CD4-positive, alpha-beta T cell (primary cell): ENCODE measurements around the gene GPRASP1. TPM values are rescaled to one million over a fixed set of nuclear protein-coding genes. Genes with fewer than 3 reads are reported as not detected.

ENCODE experiments used
- ATAC-seq: fragments of 200-7000 bp; cut with Tn5 transposase; one replicate; pipeline ENCODE4 v1.10.0; 2022; ENCODE audit warnings: mild to moderate bottlenecking; ENCODE audit not compliant: poor library complexity
- CTCF ChIA-PET: fragments of 350-600 bp; sonication (Branson Sonifier 250); formaldehyde crosslinking; loops from one replicate; lab custom pipeline; 2021; ENCODE audit warnings: antibody characterized with exemption, inconsistent platforms; lab: Charles Lee
- POLR2A ChIA-PET: fragments of 350-600 bp; sonication (Branson Sonifier 250); formaldehyde crosslinking; loops from one replicate; lab custom pipeline; 2021; ENCODE audit warnings: antibody characterized with exemption, inconsistent platforms; lab: Charles Lee
- DNase-seq, 14 experiments: peaks; one replicate each; pipeline ENCODE4 v3.0.0-alpha.2; 2013 to 2020; ENCODE audit warnings: mixed read lengths in 2 of 14
- H3K27ac ChIP-seq, 2 donors: one replicate each; pipeline versions ENCODE4 v1.5.1 to v1.7.0; 2013; ENCODE audit warnings: low read length in 2 of 2, low read depth in 1 of 2, mild to moderate bottlenecking in 1 of 2
- H3K27me3 ChIP-seq, 2 experiments: 1 replicate in 1 of 2; 2 replicates in 1 of 2; pipeline versions ENCODE4 v1.6.1 to v1.7.0; 2013; ENCODE audit warnings: low read length in 2 of 2, control low read depth in 1 of 2, mild to moderate bottlenecking in 1 of 2, moderate library complexity in 1 of 2; ENCODE audit not compliant: insufficient read depth in 2 of 2, control insufficient read depth in 1 of 2
- H3K36me3 ChIP-seq: one replicate; pipeline ENCODE4 v1.6.1; 2013; ENCODE audit warnings: low read length, control low read depth; ENCODE audit not compliant: insufficient read depth
- H3K4me1 ChIP-seq: one replicate; pipeline ENCODE4 v1.6.1; 2013; ENCODE audit warnings: low read length, control low read depth; ENCODE audit not compliant: insufficient read depth
- H3K4me3 ChIP-seq: one replicate; pipeline ENCODE4 v1.5.1; 2013; ENCODE audit warnings: mild to moderate bottlenecking, low read length, moderate library complexity
- H3K9me3 ChIP-seq, 2 experiments: 1 replicate in 1 of 2; 2 replicates in 1 of 2; pipeline versions ENCODE4 v1.6.1 to v1.7.0; 2013; ENCODE audit warnings: low read length in 2 of 2, mild to moderate bottlenecking in 2 of 2, control low read depth in 1 of 2, moderate library complexity in 1 of 2; ENCODE audit not compliant: control insufficient read depth in 1 of 2, insufficient read depth in 1 of 2
- H3K27ac Mint-ChIP-seq: one replicate; pipeline ENCODE4 v1.8.0; 2020; ENCODE audit warnings: mixed read lengths
- H3K27me3 Mint-ChIP-seq: one replicate; pipeline ENCODE4 v1.8.0; 2021; ENCODE audit warnings: mixed read lengths
- H3K36me3 Mint-ChIP-seq: one replicate; pipeline ENCODE4 v1.8.0; 2021; ENCODE audit warnings: low read depth, mixed read lengths
- H3K4me1 Mint-ChIP-seq: one replicate; pipeline ENCODE4 v1.8.0; 2021; ENCODE audit warnings: low read depth, mixed read lengths
- H3K4me3 Mint-ChIP-seq: one replicate; pipeline ENCODE4 v1.8.0; 2020; ENCODE audit warnings: mild to moderate bottlenecking, mixed read lengths
- H3K9me3 Mint-ChIP-seq: one replicate; pipeline ENCODE4 v1.8.0; 2020; ENCODE audit warnings: mixed read lengths
- intact Hi-C, 2 experiments: fragments of 100-400 bp; cut with DNase I in 1 of 2; cut with micrococcal nuclease in 1 of 2; formaldehyde crosslinking; loops; one replicate each; pipeline versions ENCODE4 v1.15.1 to v1.9.0; 2023 to 2025; cut with DNase I, micrococcal nuclease
- total RNA-seq, 174 experiments: library from RNA in 2 of 174; stranded (reverse) in 2 of 174; gene quantifications; one replicate each; pipeline ENCODE4 v1.2.3 and lab custom pipeline; 2021 to 2026
- TF ChIP-seq, protein P1 (sequence below): fragments of 200-600 bp; IDR thresholded peaks from one replicate; pipeline ENCODE4 v1.8.0; 2022; ENCODE audit warnings: antibody characterized with exemption, mild to moderate bottlenecking

The GPRASP1 gene
- total RNA-seq, 2 experiments from 2014 or later = 103 to 104 TPM

GRCh38 chrX:102697494-102697893 is 46.2 kb downstream of the GPRASP1 start:
- no peaks in the 10 kb centered on the region for H3K4me1 ChIP-seq
- no peak for ATAC-seq
- TF ChIP-seq, protein P1, sequence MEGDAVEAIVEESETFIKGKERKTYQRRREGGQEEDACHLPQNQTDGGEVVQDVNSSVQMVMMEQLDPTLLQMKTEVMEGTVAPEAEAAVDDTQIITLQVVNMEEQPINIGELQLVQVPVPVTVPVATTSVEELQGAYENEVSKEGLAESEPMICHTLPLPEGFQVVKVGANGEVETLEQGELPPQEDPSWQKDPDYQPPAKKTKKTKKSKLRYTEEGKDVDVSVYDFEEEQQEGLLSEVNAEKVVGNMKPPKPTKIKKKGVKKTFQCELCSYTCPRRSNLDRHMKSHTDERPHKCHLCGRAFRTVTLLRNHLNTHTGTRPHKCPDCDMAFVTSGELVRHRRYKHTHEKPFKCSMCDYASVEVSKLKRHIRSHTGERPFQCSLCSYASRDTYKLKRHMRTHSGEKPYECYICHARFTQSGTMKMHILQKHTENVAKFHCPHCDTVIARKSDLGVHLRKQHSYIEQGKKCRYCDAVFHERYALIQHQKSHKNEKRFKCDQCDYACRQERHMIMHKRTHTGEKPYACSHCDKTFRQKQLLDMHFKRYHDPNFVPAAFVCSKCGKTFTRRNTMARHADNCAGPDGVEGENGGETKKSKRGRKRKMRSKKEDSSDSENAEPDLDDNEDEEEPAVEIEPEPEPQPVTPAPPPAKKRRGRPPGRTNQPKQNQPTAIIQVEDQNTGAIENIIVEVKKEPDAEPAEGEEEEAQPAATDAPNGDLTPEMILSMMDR = no peak
- H3K36me3 ChIP-seq = no peaks in the 10 kb centered on the region
- Mint-ChIP-seq H3K36me3 (peaks cover 11% of the 10 kb centered on the region), H3K27ac (no peak overlapping the region), H3K9me3 (no peaks in the 10 kb centered on the region), H3K4me1 (no peaks in the 10 kb centered on the region), H3K4me3 (no peak overlapping the region), H3K27me3 (no peaks in the 10 kb centered on the region)
- intact Hi-C loops = no loop called here
- DNase-seq = no peak
- no peaks in the 10 kb centered on the region for H3K9me3 ChIP-seq
- ChIA-PET CTCF (no interaction called here), POLR2A (no interaction called here)
- H3K27ac ChIP-seq = no peak overlapping the region
- H3K4me3 ChIP-seq = no peak overlapping the region
- no peaks in the 10 kb centered on the region for H3K27me3 ChIP-seq

Other genes with a start within 250 kb of the GPRASP1 start
- not detected for gene NXF2B, start 211.5 kb upstream of the GPRASP1 start, total RNA-seq
- not detected for gene TCP11X2, start 179.7 kb upstream of the GPRASP1 start, total RNA-seq
- not detected for gene TMSB15A, start 134.7 kb upstream of the GPRASP1 start, total RNA-seq
- 10 to 100 TPM; 14.0 to 15.9 TPM for gene ARMCX5, start 52.0 kb upstream of the GPRASP1 start, total RNA-seq
- 1 to 10 TPM; 2.1 to 2.6 TPM for gene GPRASP2, start 61.0 kb downstream of the GPRASP1 start, total RNA-seq
- 1 to 10 TPM; 1.5 to 2.6 TPM for gene GPRASP3, start 69.3 kb downstream of the GPRASP1 start, total RNA-seq